ENCODE data around the gene CNNM4. TPM values are rescaled to one million over a fixed set of nuclear protein-coding genes. Genes with fewer than 3 reads are reported as not detected.

Gene CNNM4
- total RNA-seq, 1 experiment from 2014 or later, result 10.8 TPM

DNA sequence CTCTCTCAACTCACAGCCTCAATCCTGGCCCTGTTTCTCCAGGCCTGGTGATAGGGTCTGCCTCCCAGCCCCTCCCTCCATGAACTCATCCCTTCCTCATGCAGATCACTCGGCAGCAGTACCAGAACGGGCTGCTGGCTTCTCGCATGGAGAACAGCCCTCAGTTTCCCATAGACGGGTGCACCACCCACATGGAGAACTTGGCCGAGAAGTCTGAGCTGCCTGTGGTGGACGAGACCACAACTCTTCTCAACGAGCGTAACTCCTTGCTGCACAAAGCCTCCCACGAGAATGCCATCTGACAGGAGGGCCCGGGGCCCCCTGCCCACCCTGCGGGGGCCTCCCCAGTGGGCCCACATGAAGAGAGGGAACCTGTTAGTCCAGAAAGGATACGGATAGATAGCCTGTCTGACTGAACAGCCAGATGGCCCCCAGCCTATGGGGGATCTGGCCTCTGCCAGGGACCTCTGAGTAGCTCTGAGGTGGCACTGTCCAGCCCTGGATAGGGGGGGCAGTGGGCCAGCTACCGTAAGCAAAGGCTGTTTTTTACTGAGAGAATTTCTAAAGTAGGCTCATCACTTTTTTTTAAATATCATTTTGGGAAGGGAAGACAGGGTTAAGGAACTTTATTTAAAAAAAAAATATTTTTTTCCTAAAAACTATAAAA is 48.6 kb downstream of the CNNM4 start:
- no peak overlapping the region for H3K4me3 ChIP-seq (ENCODE audit: insufficient read depth, low read depth, low read length)
- peaks cover 2% of the 10 kb centered on the region; the same call in 1 of the 2 replicates for H3K36me3 ChIP-seq (replicated peaks; ENCODE audit: control insufficient read depth, insufficient read depth, low read length)
- no peak for DNase-seq
- no peaks in the 10 kb centered on the region for H3K27me3 ChIP-seq (ENCODE audit: control insufficient read depth, insufficient read depth, low read length)

GRCh38 chr2:96809951-96810782 is 49.5 kb downstream of the CNNM4 start:
- H3K4me3 ChIP-seq (ENCODE audit: insufficient read depth, low read depth, low read length), result no peak overlapping the region

DNA sequence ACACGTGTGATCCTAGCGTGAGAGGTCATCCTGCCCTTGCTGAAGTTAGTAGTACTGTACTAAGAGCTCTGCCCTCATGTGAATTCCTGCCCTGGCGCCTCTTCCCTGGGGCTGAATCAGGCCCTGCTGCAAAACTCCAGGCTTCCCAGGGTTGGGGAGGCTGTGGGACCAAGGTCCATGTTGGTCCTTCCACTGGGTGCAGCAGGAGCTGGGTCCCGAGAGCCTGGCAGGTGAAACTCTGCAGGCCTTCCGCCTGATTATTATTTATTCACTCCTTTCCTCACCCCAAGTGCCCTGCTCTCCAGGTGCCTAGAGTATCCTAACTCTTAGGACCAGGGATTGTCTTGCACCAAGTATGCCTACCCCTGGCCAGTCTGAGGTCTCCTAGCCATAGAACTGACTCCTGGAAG is 50.1 kb downstream of the CNNM4 start:
- Histone ChIP-seq H3K27me3 (ENCODE audit: control insufficient read depth, insufficient read depth, low read length) (no peaks in the 10 kb centered on the region; the same call in 1 of the 2 replicates), H3K36me3 (replicated peaks; ENCODE audit: control insufficient read depth, insufficient read depth, low read length) (peaks cover 2% of the 10 kb centered on the region; the same call in 1 of the 2 replicates), H3K4me3 (ENCODE audit: insufficient read depth, low read depth, low read length) (no peak overlapping the region)
- DNase-seq, result no peak

More at GRCh38 chr2:96809951-96810782, 49.5 kb downstream of the CNNM4 start:
- peaks cover 2% of the 10 kb centered on the region; the same call in 1 of the 2 replicates for H3K36me3 ChIP-seq (replicated peaks; ENCODE audit: control insufficient read depth, insufficient read depth, low read length)
- DNase-seq, result no peak
- no peaks in the 10 kb centered on the region for H3K27me3 ChIP-seq (ENCODE audit: control insufficient read depth, insufficient read depth, low read length)

DNA sequence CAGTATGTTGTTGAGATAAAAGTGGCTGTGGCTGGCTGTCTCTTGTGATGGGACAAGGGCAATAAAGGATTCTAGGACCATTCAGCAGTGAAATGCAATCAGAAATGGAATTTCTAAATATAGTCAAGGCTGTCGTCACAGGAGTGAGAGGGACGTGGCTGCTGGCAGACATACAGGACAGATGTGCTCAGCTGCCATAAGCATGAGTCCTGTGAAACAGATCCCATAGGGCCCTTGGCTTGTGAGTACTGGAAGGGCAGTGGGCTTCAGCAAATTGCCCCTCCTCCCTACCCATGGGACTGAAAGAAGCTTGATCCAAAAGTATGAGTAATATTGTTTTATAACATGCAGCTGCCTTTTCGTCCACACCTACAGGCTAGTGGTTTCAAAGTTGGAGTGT is 51.2 kb downstream of the CNNM4 start:
- Histone ChIP-seq H3K27me3 (ENCODE audit: control insufficient read depth, insufficient read depth, low read length) (no peaks in the 10 kb centered on the region; the same call in 1 of the 2 replicates), H3K36me3 (replicated peaks; ENCODE audit: control insufficient read depth, insufficient read depth, low read length) (peaks cover 2% of the 10 kb centered on the region; the same call in 1 of the 2 replicates), H3K4me3 (ENCODE audit: insufficient read depth, low read depth, low read length) (no peak overlapping the region)
- DNase-seq, result no peak

GRCh38 chr2:96813656-96814055 is 53.0 kb downstream of the CNNM4 start:
- DNase-seq, result no peak
- Histone ChIP-seq H3K27me3 (ENCODE audit: control insufficient read depth, insufficient read depth, low read length) (peaks cover 5% of the 10 kb centered on the region), H3K36me3 (replicated peaks; ENCODE audit: control insufficient read depth, insufficient read depth, low read length) (peaks cover 3% of the 10 kb centered on the region), H3K4me3 (ENCODE audit: insufficient read depth, low read depth, low read length) (no peak overlapping the region)

DNA sequence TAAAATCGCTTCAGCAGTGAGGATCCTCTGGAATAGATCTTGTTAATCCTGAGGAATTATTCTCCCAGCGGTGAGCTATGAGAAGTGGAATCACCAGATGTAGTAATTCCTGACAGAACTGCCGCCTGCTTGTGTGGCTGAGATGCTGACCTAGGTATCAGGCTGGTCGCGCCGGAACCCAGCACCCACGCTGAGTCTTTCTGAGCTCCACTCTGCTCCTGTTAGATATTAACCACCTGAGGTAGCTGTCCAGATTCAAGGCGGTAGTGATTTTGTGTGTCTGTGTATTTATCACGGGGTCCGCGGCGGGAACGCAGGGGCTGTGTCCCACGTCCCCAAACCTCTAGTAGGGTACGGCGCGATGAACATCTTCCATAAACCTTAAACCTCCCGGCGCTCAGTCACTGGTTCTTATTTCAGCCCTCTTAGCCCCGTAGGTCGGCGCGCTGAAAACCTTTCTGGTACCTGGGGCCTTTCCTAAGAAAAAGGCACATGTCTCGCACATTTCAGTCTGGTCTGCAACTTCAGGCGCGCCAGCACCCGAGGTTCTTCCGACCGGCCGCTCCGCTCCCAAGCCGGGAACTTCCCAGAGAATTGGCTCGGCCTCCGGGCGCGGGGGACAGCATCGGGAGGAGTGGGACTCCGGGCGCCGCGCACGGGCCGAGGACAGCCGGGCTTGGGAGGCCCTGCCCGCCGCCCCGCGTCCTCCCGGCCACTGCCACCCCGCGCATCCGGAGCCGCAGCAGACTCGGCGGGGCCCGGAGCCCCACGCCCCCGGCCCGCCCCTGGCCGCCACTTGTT is 54.8 kb downstream of the CNNM4 start:
- Histone ChIP-seq H3K27me3 (ENCODE audit: control insufficient read depth, insufficient read depth, low read length) (peaks cover 5% of the 10 kb centered on the region), H3K4me3 (ENCODE audit: insufficient read depth, low read depth, low read length) (peak overlapping the region; percentile 62), H3K36me3 (replicated peaks; ENCODE audit: control insufficient read depth, insufficient read depth, low read length) (peaks cover 8% of the 10 kb centered on the region)
- DNase-seq, result peak; percentile 77

DNA sequence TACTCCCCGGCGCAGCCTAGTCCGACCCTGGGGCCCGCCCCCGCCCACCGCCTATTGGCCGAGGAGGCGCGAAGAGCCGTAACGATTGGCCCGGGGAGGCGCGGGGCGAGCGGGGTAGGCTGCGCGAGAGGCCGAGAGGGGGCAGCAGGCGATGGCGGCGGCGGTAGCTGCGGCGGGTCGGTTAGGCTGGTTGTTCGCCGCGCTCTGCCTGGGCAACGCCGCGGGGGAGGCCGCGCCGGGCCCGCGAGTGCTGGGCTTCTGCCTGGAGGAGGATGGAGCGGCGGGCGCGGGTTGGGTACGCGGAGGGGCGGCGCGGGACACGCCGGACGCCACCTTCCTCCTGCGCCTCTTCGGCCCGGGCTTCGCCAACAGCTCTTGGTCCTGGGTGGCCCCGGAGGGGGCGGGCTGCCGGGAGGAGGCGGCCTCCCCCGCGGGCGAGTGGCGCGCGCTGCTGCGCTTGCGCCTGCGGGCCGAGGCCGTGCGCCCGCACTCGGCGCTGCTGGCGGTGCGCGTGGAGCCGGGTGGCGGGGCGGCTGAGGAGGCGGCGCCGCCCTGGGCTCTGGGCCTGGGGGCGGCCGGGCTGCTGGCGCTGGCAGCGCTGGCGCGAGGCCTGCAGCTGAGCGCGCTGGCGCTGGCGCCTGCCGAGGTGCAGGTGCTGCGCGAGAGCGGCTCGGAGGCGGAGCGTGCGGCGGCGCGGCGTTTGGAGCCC is 55.6 kb downstream of the CNNM4 start, which contains the start of gene CNNM3:
TSS of gene CNNM3 (plus strand) at position 142 of the 709 bp plus-strand sequence. CDS start at position 152, 10 bp downstream.
- H3K4me3 ChIP-seq (ENCODE audit: insufficient read depth, low read depth, low read length), result peak within 1 kb of the TSS; percentile 77
- peaks cover 8% of the 10 kb centered on the region for H3K36me3 ChIP-seq (replicated peaks; ENCODE audit: control insufficient read depth, insufficient read depth, low read length)
- peak; percentile 100 for DNase-seq
- H3K27me3 ChIP-seq (ENCODE audit: control insufficient read depth, insufficient read depth, low read length), result peaks cover 5% of the 10 kb centered on the region

DNA sequence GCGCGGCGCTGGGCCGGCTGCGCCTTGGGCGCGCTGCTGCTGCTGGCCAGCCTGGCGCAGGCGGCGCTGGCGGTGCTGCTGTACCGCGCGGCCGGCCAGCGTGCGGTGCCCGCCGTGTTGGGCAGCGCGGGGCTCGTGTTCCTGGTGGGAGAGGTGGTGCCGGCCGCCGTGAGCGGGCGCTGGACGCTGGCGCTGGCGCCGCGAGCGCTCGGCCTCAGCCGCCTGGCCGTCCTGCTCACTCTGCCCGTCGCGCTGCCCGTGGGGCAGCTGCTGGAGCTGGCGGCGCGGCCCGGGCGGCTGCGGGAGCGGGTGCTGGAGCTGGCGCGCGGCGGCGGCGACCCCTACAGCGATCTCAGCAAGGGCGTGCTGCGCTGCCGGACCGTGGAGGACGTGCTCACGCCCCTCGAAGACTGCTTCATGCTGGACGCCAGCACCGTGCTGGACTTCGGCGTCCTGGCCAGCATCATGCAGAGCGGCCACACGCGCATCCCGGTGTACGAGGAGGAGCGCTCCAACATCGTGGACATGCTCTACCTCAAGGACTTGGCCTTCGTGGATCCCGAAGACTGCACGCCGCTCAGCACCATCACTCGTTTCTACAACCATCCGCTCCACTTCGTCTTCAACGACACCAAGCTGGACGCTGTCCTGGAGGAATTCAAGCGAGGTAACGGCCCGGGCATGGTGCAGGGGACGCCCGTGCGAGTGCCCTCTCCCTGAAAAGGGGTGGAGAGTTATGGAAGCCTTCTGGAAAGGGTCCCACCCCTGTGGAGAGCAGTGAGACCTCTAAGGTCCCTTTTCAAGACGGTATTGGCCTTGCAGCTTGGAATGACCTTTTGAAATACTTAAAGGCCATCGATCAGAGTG is 56.4 kb downstream of the CNNM4 start:
- no peak for DNase-seq

DNA sequence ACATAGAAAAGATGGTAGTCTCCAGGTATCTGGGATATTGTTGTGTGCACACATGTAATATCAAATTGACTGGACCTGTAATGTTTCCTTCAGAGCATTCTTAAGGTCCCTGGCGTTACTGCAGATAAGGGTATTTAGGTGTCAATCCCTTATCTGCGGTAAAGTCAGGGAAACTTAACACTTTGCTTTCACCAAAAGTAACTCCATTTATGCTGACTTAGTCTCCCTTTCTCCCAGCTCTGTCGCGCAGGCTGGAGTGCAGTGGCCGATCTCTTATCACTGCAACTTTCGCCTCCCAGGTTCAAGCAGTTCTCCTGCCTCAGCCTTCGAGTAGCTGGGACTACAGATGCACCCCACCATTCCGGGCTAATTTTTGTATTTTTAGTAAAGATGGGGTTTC is 57.2 kb downstream of the CNNM4 start:
- peaks cover 5% of the 10 kb centered on the region for H3K27me3 ChIP-seq (ENCODE audit: control insufficient read depth, insufficient read depth, low read length)
- H3K4me3 ChIP-seq (ENCODE audit: insufficient read depth, low read depth, low read length), result no peak overlapping the region

More for the DNA sequence above, 56.4 kb downstream of the CNNM4 start:
- peaks cover 8% of the 10 kb centered on the region for H3K36me3 ChIP-seq (replicated peaks; ENCODE audit: control insufficient read depth, insufficient read depth, low read length)
- H3K4me3 ChIP-seq (ENCODE audit: insufficient read depth, low read depth, low read length), result peak overlapping the region; percentile 77
- peaks cover 5% of the 10 kb centered on the region for H3K27me3 ChIP-seq (ENCODE audit: control insufficient read depth, insufficient read depth, low read length)

DNA sequence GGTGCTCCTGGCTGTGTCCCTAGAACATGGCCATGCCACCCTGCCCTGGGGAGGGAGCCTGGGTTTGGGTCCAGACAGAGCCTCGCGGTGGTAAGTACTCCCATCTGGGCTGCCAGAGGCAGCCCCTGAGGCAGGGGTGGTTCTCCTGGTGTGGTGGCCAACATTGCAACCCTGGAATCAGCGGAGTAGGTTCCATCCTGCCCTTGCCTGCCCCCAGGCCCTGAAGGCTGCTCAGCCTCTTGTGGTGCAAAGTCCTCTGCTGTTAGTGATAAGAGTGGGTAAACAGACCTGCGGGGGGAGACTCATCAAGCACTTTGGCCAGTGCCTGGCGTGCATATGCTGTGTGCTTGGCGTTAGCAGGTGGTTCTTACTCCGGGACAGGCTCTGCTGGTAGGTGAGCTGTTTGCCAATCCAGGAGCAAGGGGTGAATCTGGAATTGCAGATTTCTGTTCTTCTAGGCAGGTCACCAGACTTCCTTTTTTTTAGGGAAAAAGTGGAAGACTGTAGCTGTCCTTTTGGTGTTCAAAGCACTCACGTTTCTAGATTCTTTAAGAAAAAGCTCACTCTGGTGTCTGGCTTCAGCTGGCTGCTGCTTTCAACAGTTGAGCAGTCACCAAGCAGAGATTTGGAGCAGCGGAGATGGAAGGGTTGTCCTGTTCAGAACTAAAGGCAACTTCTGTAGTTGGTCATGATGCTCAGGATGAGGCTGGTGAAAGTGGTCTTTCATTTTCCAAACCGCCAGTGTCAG is 58.6 kb downstream of the CNNM4 start:
- Histone ChIP-seq H3K4me3 (ENCODE audit: insufficient read depth, low read depth, low read length) (no peak overlapping the region), H3K27me3 (ENCODE audit: control insufficient read depth, insufficient read depth, low read length) (peaks cover 5% of the 10 kb centered on the region), H3K36me3 (replicated peaks; ENCODE audit: control insufficient read depth, insufficient read depth, low read length) (peaks cover 14% of the 10 kb centered on the region)
- no peak for DNase-seq

More for the DNA sequence above, 57.2 kb downstream of the CNNM4 start:
- DNase-seq, result no peak
- peaks cover 10% of the 10 kb centered on the region for H3K36me3 ChIP-seq (replicated peaks; ENCODE audit: control insufficient read depth, insufficient read depth, low read length)

- H3K36me3 ChIP-seq (replicated peaks; ENCODE audit: control insufficient read depth, insufficient read depth, low read length), result peaks cover 15% of the 10 kb centered on the region
- peak; percentile 72 for DNase-seq
- peaks cover 5% of the 10 kb centered on the region for H3K27me3 ChIP-seq (ENCODE audit: control insufficient read depth, insufficient read depth, low read length)
- no peak overlapping the region for H3K4me3 ChIP-seq (ENCODE audit: insufficient read depth, low read depth, low read length)
Measured at GRCh38 chr2:96819876-96820511, 59.3 kb downstream of the CNNM4 start.

- no peak for DNase-seq
- Histone ChIP-seq H3K36me3 (replicated peaks; ENCODE audit: control insufficient read depth, insufficient read depth, low read length) (peaks cover 21% of the 10 kb centered on the region), H3K4me3 (ENCODE audit: insufficient read depth, low read depth, low read length) (no peak overlapping the region), H3K27me3 (ENCODE audit: control insufficient read depth, insufficient read depth, low read length) (peaks cover 5% of the 10 kb centered on the region)
Measured at GRCh38 chr2:96821113-96821675, 60.5 kb downstream of the CNNM4 start.
